Germinal center (tissue), 1 donor: ENCODE results near the gene CFHR1.

Experiments used
- DNase-seq: peaks from one replicate; pipeline ENCODE4 v3.0.0; 2012; ENCODE audit warnings: mixed read lengths, low spot score

The CFHR1 gene

DNA sequence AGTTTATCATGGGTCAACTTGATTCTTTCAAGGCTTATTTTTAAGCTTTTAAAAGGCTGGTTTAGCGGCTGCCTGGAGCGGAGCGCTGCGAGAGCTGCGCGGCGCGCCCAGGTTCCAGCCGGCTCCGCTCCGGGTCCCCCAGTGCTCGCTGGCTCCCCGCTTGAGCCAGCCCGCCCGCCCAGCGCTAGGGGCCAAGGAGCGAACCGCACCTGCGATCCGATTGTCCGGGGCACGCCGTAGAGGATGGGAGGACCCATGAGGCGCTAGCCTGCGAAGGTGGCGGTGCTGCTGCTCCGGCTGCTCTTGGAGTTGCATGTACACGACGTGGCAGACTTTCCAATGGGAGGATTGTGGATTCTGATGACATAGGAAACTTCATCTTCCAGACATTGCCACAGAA lies 58.4 kb downstream of the CFHR1 start:
- no peak for DNase-seq
